GM21723 (cell line): ENCODE data around the gene MTTP.

Experiments used
- ATAC-seq: cut with Tn5 transposase; IDR thresholded peaks from one replicate; pipeline ENCODE4 v1.9.1; 2021; ENCODE audit warnings: mild to moderate bottlenecking, moderate library complexity; ENCODE audit not compliant: unreplicated experiment

MTTP gene

GRCh38 chr4:99591757-99592156, 17.1 kb downstream of the MTTP start:
- ATAC-seq: no peak

- ATAC-seq: no peak
Measured at GRCh38 chr4:99593781-99594641, 19.4 kb downstream of the MTTP start.

- no peak for ATAC-seq
Measured at GRCh38 chr4:99594818-99595217, 20.2 kb downstream of the MTTP start.

- ATAC-seq: no peak
Measured at GRCh38 chr4:99606716-99607115, 32.1 kb downstream of the MTTP start.

- ATAC-seq: no peak
Measured at GRCh38 chr4:99608417-99608816, 33.8 kb downstream of the MTTP start.

- ATAC-seq: no peak
Measured at GRCh38 chr4:99610605-99611175, 36.1 kb downstream of the MTTP start.

GRCh38 chr4:99612281-99612680, 37.7 kb downstream of the MTTP start:
- ATAC-seq: no peak

- ATAC-seq: no peak
Measured at GRCh38 chr4:99612704-99613103, 38.1 kb downstream of the MTTP start.

GRCh38 chr4:99614491-99614890, 39.9 kb downstream of the MTTP start:
- ATAC-seq: no peak

- ATAC-seq: no peak
Measured at GRCh38 chr4:99615170-99615820, 40.7 kb downstream of the MTTP start.

GRCh38 chr4:99617374-99617773, 42.8 kb downstream of the MTTP start:
- no peak for ATAC-seq

- ATAC-seq: no peak
Measured at GRCh38 chr4:99622341-99622740, 47.7 kb downstream of the MTTP start.

GRCh38 chr4:99624141-99624719, 49.6 kb downstream of the MTTP start:
- ATAC-seq: no peak

- ATAC-seq: no peak
Measured at GRCh38 chr4:99625369-99625768, 50.7 kb downstream of the MTTP start.

- ATAC-seq: no peak
Measured at GRCh38 chr4:99628040-99628439, 53.4 kb downstream of the MTTP start.

GRCh38 chr4:99629962-99630554, 55.4 kb downstream of the MTTP start:
- ATAC-seq: no peak

- ATAC-seq: no peak
Measured at GRCh38 chr4:99630857-99631360, 56.3 kb downstream of the MTTP start.

- ATAC-seq: no peak
Measured at GRCh38 chr4:99633772-99634171, 59.1 kb downstream of the MTTP start.

GRCh38 chr4:99634742-99635360, 60.2 kb downstream of the MTTP start:
- ATAC-seq: no peak

GRCh38 chr4:99635601-99636000, 61.0 kb downstream of the MTTP start:
- no peak for ATAC-seq

GRCh38 chr4:99636422-99636821, 61.8 kb downstream of the MTTP start:
- no peak for ATAC-seq
